K562 (cell line): ENCODE results near the gene TAF3.

ENCODE experiments used
- EP300 ChIP-seq: IDR thresholded peaks from 2 replicates; pipeline ENCODE4 v1.6.1; 2012; ENCODE audit warnings: low read length, improper control_type of control experiment
- EZH2 ChIP-seq: IDR thresholded peaks from 2 replicates; pipeline ENCODE4 v1.6.1; 2012; ENCODE audit warnings: low read depth, mild to moderate bottlenecking, inconsistent platforms, low read length, borderline replicate concordance
- FOSL1 ChIP-seq: fragments of 200-800 bp; sonication (Bioruptor generic); conservative IDR thresholded peaks from 2 replicates; pipeline ENCODE4 v1.6.1; 2016; ENCODE audit warnings: missing genetic modification characterization, missing compliant biosample characterization
- GABPA ChIP-seq: fragments of 200-800 bp; sonication (Bioruptor generic); conservative IDR thresholded peaks from 2 replicates; pipeline ENCODE4 v1.6.1; 2016; ENCODE audit warnings: low read depth, missing genetic modification characterization, missing compliant biosample characterization
- GABPB1 ChIP-seq: sonication (generic); formaldehyde crosslinking; IDR thresholded peaks from 2 replicates; pipeline ENCODE4 v1.8.0; 2022; ENCODE audit warnings: mild to moderate bottlenecking, missing genetic modification reagents
- POLR2A ChIP-seq: fragments of 450-650 bp; conservative IDR thresholded peaks from 2 replicates; pipeline ENCODE4 v1.6.1; 2016
- RFX1 ChIP-seq: fragments of 450-650 bp; IDR thresholded peaks from 2 replicates; pipeline ENCODE4 v1.6.1; 2016; ENCODE audit warnings: mild to moderate bottlenecking, moderate library complexity
- XRCC4 ChIP-seq: IDR thresholded peaks from one replicate; pipeline ENCODE4 v1.6.1; 2011; ENCODE audit not compliant: insufficient read depth, insufficient read length; ENCODE audit errors: extremely low read depth
- ZBTB1 ChIP-seq: sonication (generic); formaldehyde crosslinking; IDR thresholded peaks from 2 replicates; pipeline ENCODE4 v1.8.1; 2023; ENCODE audit warnings: missing genetic modification reagents, low read depth, mild to moderate bottlenecking, borderline replicate concordance
- ZNF212 ChIP-seq: fragments of 450-650 bp; formaldehyde crosslinking; IDR thresholded peaks from 2 replicates; pipeline ENCODE4 v1.4.0; 2020; ENCODE audit warnings: mild to moderate bottlenecking
- TF ChIP-seq, protein P1 (sequence below): fragments of 450-650 bp; formaldehyde crosslinking; IDR thresholded peaks from 2 replicates; pipeline ENCODE4 v1.4.0; 2022; ENCODE audit warnings: missing genetic modification characterization
- TF ChIP-seq, protein P2 (sequence below), 3 experiments: IDR thresholded peaks in 2 of 3; conservative IDR thresholded peaks in 1 of 3; 2 replicates each; pipeline ENCODE4 v1.5.1; 2011 to 2012; ENCODE audit warnings: low read length in 3 of 3, mild to moderate bottlenecking in 3 of 3, control low read depth in 2 of 3, improper control_type of control experiment in 1 of 3, inconsistent platforms in 1 of 3, low read depth in 1 of 3, mixed read lengths in 1 of 3, moderate library complexity in 1 of 3; ENCODE audit not compliant: insufficient read depth in 2 of 3
- TF ChIP-seq, protein P3 (sequence below): fragments of 450-650 bp; IDR thresholded peaks from 2 replicates; pipeline ENCODE4 v1.7.1; 2018; ENCODE audit warnings: mild to moderate bottlenecking, low read depth; ENCODE audit not compliant: partially characterized antibody

DNA sequence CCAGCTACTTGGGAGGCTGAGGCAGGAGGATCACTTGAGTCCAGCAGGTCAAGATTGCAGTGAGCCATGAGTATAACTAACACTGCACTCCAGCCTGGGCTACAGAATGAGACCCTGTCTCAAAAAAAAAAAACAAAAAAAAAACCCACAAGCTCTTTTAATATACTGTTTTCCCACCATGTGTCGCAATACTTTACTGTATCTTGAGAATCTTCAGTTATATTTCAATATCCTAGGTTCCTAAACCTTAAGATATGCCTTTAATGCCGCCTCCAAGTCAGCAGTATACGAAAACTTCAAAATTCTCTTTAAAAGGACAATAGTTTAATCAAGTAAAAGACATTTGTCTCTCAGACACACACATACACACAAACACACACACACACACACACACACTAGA, 62.8 kb downstream of the TAF3 start:
- no peak for TF ChIP-seq GABPA
- no peak for TF ChIP-seq RFX1
- TF ChIP-seq, protein P1, sequence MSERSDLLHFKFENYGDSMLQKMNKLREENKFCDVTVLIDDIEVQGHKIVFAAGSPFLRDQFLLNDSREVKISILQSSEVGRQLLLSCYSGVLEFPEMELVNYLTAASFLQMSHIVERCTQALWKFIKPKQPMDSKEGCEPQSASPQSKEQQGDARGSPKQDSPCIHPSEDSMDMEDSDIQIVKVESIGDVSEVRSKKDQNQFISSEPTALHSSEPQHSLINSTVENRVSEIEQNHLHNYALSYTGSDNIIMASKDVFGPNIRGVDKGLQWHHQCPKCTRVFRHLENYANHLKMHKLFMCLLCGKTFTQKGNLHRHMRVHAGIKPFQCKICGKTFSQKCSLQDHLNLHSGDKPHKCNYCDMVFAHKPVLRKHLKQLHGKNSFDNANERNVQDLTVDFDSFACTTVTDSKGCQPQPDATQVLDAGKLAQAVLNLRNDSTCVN (CRISPR knock-in tag), result no peak
- TF ChIP-seq, protein P2, sequence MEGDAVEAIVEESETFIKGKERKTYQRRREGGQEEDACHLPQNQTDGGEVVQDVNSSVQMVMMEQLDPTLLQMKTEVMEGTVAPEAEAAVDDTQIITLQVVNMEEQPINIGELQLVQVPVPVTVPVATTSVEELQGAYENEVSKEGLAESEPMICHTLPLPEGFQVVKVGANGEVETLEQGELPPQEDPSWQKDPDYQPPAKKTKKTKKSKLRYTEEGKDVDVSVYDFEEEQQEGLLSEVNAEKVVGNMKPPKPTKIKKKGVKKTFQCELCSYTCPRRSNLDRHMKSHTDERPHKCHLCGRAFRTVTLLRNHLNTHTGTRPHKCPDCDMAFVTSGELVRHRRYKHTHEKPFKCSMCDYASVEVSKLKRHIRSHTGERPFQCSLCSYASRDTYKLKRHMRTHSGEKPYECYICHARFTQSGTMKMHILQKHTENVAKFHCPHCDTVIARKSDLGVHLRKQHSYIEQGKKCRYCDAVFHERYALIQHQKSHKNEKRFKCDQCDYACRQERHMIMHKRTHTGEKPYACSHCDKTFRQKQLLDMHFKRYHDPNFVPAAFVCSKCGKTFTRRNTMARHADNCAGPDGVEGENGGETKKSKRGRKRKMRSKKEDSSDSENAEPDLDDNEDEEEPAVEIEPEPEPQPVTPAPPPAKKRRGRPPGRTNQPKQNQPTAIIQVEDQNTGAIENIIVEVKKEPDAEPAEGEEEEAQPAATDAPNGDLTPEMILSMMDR (IDR thresholded peaks at IDR 0.05 in 2 of 3, conservative IDR thresholded peaks at IDR 0.05 in 1 of 3; ENCODE audit: insufficient read depth in 2 of 3, low read depth in 1 of 3, low read length in 3 of 3), result no peak
- no peak for TF ChIP-seq XRCC4
- no peak for TF ChIP-seq FOSL1
- TF ChIP-seq EZH2, result no peak
- TF ChIP-seq, protein P3, sequence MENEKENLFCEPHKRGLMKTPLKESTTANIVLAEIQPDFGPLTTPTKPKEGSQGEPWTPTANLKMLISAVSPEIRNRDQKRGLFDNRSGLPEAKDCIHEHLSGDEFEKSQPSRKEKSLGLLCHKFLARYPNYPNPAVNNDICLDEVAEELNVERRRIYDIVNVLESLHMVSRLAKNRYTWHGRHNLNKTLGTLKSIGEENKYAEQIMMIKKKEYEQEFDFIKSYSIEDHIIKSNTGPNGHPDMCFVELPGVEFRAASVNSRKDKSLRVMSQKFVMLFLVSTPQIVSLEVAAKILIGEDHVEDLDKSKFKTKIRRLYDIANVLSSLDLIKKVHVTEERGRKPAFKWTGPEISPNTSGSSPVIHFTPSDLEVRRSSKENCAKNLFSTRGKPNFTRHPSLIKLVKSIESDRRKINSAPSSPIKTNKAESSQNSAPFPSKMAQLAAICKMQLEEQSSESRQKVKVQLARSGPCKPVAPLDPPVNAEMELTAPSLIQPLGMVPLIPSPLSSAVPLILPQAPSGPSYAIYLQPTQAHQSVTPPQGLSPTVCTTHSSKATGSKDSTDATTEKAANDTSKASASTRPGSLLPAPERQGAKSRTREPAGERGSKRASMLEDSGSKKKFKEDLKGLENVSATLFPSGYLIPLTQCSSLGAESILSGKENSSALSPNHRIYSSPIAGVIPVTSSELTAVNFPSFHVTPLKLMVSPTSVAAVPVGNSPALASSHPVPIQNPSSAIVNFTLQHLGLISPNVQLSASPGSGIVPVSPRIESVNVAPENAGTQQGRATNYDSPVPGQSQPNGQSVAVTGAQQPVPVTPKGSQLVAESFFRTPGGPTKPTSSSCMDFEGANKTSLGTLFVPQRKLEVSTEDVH, result no peak
- TF ChIP-seq EP300, result no peak
- TF ChIP-seq ZBTB1 (CRISPR knock-in tag), result no peak
- TF ChIP-seq POLR2A, result no peak
- TF ChIP-seq ZNF212, result no peak
- TF ChIP-seq GABPB1 (CRISPR knock-in tag), result no peak
